H9 (cell line): ENCODE data around the gene MYL11. TPM values are rescaled to one million over a fixed set of nuclear protein-coding genes. Genes with fewer than 3 reads are reported as not detected.

ENCODE experiments used
- DNase-seq: peaks from one replicate; pipeline ENCODE4 v3.0.0-alpha.2; 2017
- H2AFZ ChIP-seq: one replicate; pipeline ENCODE4 v1.6.1; 2013; ENCODE audit warnings: mild to moderate bottlenecking, low read length, control low read depth, moderate library complexity
- H2AK5ac ChIP-seq: 2 replicates; pipeline ENCODE4 v1.6.1; 2013; ENCODE audit warnings: low read length, control low read depth, mixed read lengths; ENCODE audit not compliant: insufficient read length
- H2BK120ac ChIP-seq: one replicate; pipeline ENCODE4 v1.6.1; 2013; ENCODE audit warnings: low read depth, mild to moderate bottlenecking, low read length, control low read depth, inconsistent platforms; ENCODE audit not compliant: poor library complexity, severe bottlenecking
- H2BK12ac ChIP-seq: 2 replicates; pipeline ENCODE4 v1.6.1; 2013; ENCODE audit warnings: low read length, control low read depth, mixed read lengths, low read depth; ENCODE audit not compliant: insufficient read length
- H2BK15ac ChIP-seq: 2 replicates; pipeline ENCODE4 v1.6.1; 2013; ENCODE audit warnings: low read depth, low read length, control low read depth
- H2BK20ac ChIP-seq: one replicate; pipeline ENCODE4 v1.6.1; 2013; ENCODE audit warnings: low read depth, mild to moderate bottlenecking, low read length, control low read depth, inconsistent platforms; ENCODE audit not compliant: poor library complexity, severe bottlenecking
- H2BK5ac ChIP-seq: 2 replicates; pipeline ENCODE4 v1.6.1; 2013; ENCODE audit warnings: low read length, control low read depth, mixed read lengths; ENCODE audit not compliant: insufficient read length
- H3K14ac ChIP-seq: 2 replicates; pipeline ENCODE4 v1.6.1; 2013; ENCODE audit warnings: low read length, control low read depth; ENCODE audit not compliant: insufficient read depth
- H3K18ac ChIP-seq: 2 replicates; pipeline ENCODE4 v1.6.1; 2013; ENCODE audit warnings: low read depth, mild to moderate bottlenecking, mixed read lengths, low read length, control low read depth; ENCODE audit not compliant: insufficient read length
- H3K23ac ChIP-seq: 2 replicates; pipeline ENCODE4 v1.6.1; 2013; ENCODE audit warnings: low read length, control low read depth, mixed read lengths, low read depth; ENCODE audit not compliant: insufficient read length
- H3K23me2 ChIP-seq: 2 replicates; pipeline ENCODE4 v1.6.1; 2013; ENCODE audit warnings: low read depth, mild to moderate bottlenecking, mixed read lengths, low read length, control low read depth; ENCODE audit not compliant: insufficient read length, poor library complexity, severe bottlenecking
- H3K27ac ChIP-seq: 2 replicates; pipeline ENCODE4 v1.5.1; 2013; ENCODE audit warnings: low read length, control low read depth, mixed read lengths, low read depth; ENCODE audit not compliant: insufficient read length
- H3K27me3 ChIP-seq: 2 replicates; pipeline ENCODE4 v1.6.1; 2013; ENCODE audit warnings: low read length, control low read depth, inconsistent platforms; ENCODE audit not compliant: insufficient read depth
- H3K4ac ChIP-seq: 2 replicates; pipeline ENCODE4 v1.6.1; 2013; ENCODE audit warnings: low read depth, mild to moderate bottlenecking, control low read depth, inconsistent platforms, low read length, moderate library complexity
- H3K4me1 ChIP-seq: 2 replicates; pipeline ENCODE4 v1.6.1; 2013; ENCODE audit warnings: low read length, control low read depth, inconsistent platforms; ENCODE audit not compliant: insufficient read depth
- H3K4me2 ChIP-seq: 2 replicates; pipeline ENCODE4 v1.6.1; 2013; ENCODE audit warnings: low read length, control low read depth, mixed read lengths; ENCODE audit not compliant: insufficient read length, insufficient read depth
- H3K56ac ChIP-seq: 2 replicates; pipeline ENCODE4 v1.6.1; 2013; ENCODE audit warnings: low read depth, mild to moderate bottlenecking, mixed read lengths, low read length, control low read depth; ENCODE audit not compliant: insufficient read length
- H3K79me1 ChIP-seq: 2 replicates; pipeline ENCODE4 v1.6.1; 2013; ENCODE audit warnings: low read depth, mild to moderate bottlenecking, moderate library complexity, low read length, control low read depth, inconsistent platforms; ENCODE audit not compliant: insufficient read depth, poor library complexity, severe bottlenecking
- H3K79me2 ChIP-seq: 2 replicates; pipeline ENCODE4 v1.6.1; 2013; ENCODE audit warnings: low read length, control low read depth, inconsistent platforms; ENCODE audit not compliant: insufficient read depth
- H3K9ac ChIP-seq: 2 replicates; pipeline ENCODE4 v1.6.1; 2013; ENCODE audit warnings: low read length, control low read depth, mixed read lengths; ENCODE audit not compliant: insufficient read length; ENCODE audit errors: extremely low read depth
- H3K9me3 ChIP-seq: one replicate; pipeline ENCODE4 v1.6.1; 2013; ENCODE audit warnings: low read depth, low read length, inconsistent platforms; ENCODE audit not compliant: control insufficient read depth
- H3T11ph ChIP-seq: one replicate; pipeline ENCODE4 v1.6.1; 2013; ENCODE audit warnings: mild to moderate bottlenecking, low read length, control low read depth, inconsistent platforms
- H4K20me1 ChIP-seq: one replicate; pipeline ENCODE4 v1.6.1; 2013; ENCODE audit not compliant: control insufficient read depth, insufficient read length, insufficient read depth
- H4K5ac ChIP-seq: 2 replicates; pipeline ENCODE4 v1.6.1; 2013; ENCODE audit warnings: low read depth, mild to moderate bottlenecking, mixed read lengths, low read length, control low read depth; ENCODE audit not compliant: insufficient read length
- H4K8ac ChIP-seq: replicated peaks from 2 replicates; pipeline ENCODE4 v1.6.1; 2013; ENCODE audit warnings: low read length, control low read depth, mixed read lengths, low read depth; ENCODE audit not compliant: insufficient read length
- H4K91ac ChIP-seq: 2 replicates; pipeline ENCODE4 v1.6.1; 2013; ENCODE audit warnings: low read depth, mild to moderate bottlenecking, moderate library complexity, mixed read lengths, low read length, control low read depth; ENCODE audit not compliant: insufficient read length
- H3K27ac Mint-ChIP-seq, 3 experiments: 2 replicates in 2 of 3; 3 replicates in 1 of 3; pipeline ENCODE4 v1.8.0; 2020 to 2021; ENCODE audit warnings: mixed read lengths in 3 of 3, mild to moderate bottlenecking in 1 of 3, moderate library complexity in 1 of 3
- H3K27me3 Mint-ChIP-seq: 2 replicates; pipeline ENCODE4 v1.8.0; 2021; ENCODE audit warnings: low read depth, mild to moderate bottlenecking, moderate library complexity, mixed read lengths
- H3K36me3 Mint-ChIP-seq, 3 experiments: 2 replicates in 2 of 3; 3 replicates in 1 of 3; pipeline ENCODE4 v1.8.0; 2020 to 2021; ENCODE audit warnings: low read depth in 3 of 3, mixed read lengths in 3 of 3; ENCODE audit not compliant: insufficient read depth in 1 of 3
- H3K4me1 Mint-ChIP-seq, 2 experiments: 2 replicates each; pipeline ENCODE4 v1.8.0; 2020; ENCODE audit warnings: mixed read lengths in 2 of 2
- H3K4me3 Mint-ChIP-seq, 2 experiments: 2 replicates in 1 of 2; 3 replicates in 1 of 2; pipeline ENCODE4 v1.8.0; 2020 to 2021; ENCODE audit warnings: mild to moderate bottlenecking in 2 of 2, mixed read lengths in 2 of 2, moderate library complexity in 1 of 2
- H3K9me3 Mint-ChIP-seq, 2 experiments: 2 replicates in 1 of 2; 3 replicates in 1 of 2; pipeline ENCODE4 v1.8.0; 2020; ENCODE audit warnings: mild to moderate bottlenecking in 2 of 2, mixed read lengths in 2 of 2, moderate library complexity in 1 of 2
- CTCF ChIP-seq: fragments of 200-600 bp; sonication (generic); conservative IDR thresholded peaks from 3 replicates; pipeline ENCODE4 v1.8.0; 2021; ENCODE audit warnings: antibody characterized with exemption, mild to moderate bottlenecking
- WGBS: extraction: QIAGEN DNeasy Blood & Tissue Kit; methylation state at CpG from one replicate; pipeline ENCODE4 v1.1.7; 2013; ENCODE audit warnings: missing lambda C conversion rate, low lambda C conversion rate, mixed read lengths; ENCODE audit not compliant: insufficient read length; ENCODE audit errors: extremely low coverage; 5-methylcytosine and 5-hydroxymethylcytosine counted together
- total RNA-seq: library from RNA; stranded (reverse); gene quantifications from 2 replicates; pipeline ENCODE4 v1.2.1, GENCODE V29; 2021

Gene MYL11
- total RNA-seq, 1 experiment from 2014 or later, result 0.70 TPM

GRCh38 chr16:30354423-30355143, 20.0 kb upstream of the MYL11 start:
- Histone ChIP-seq H3K9ac (peak overlapping the region; percentile 94), H3K27ac (peak overlapping the region; percentile 97), H4K5ac (no peak overlapping the region), H2AFZ (no peak overlapping the region), H2BK15ac (no peak overlapping the region), H2AK5ac (no peak overlapping the region), H3K4me2 (peak overlapping the region; percentile 96), H3K27me3 (no peaks in the 10 kb centered on the region), H3K4me1 (no peaks in the 10 kb centered on the region), H4K91ac (no peak overlapping the region), H2BK5ac (no peak overlapping the region), H3T11ph (no peak overlapping the region), H3K23me2 (peaks cover 13% of the 10 kb centered on the region), H2BK12ac (no peak overlapping the region), H3K14ac (peak overlapping the region; percentile 95), H3K23ac (no peak overlapping the region), H3K4ac (peak overlapping the region; percentile 46; the same call in 1 of the 2 replicates), H3K56ac (no peak overlapping the region), H3K79me1 (peaks cover 8% of the 10 kb centered on the region), H4K8ac (no peak overlapping the region), H3K79me2 (peaks cover 3% of the 10 kb centered on the region; the same call in 1 of the 2 replicates), H2BK120ac (peak overlapping the region; percentile 75), H2BK20ac (no peak overlapping the region), H4K20me1 (no peaks in the 10 kb centered on the region), H3K9me3 (no peaks in the 10 kb centered on the region), H3K18ac (peak overlapping the region; percentile 88)
- Mint-ChIP-seq H3K4me1 (peaks cover 19 to 27% of the 10 kb centered on the region in 2 experiments), H3K9me3 (no peaks in the 10 kb centered on the region), H3K27ac (peak overlapping the region; percentile 99), H3K36me3 (peaks cover 27 to 71% (median 63%) of the 10 kb centered on the region in 3 experiments; a peak in 6 of 7 replicates), H3K27me3 (no peaks in the 10 kb centered on the region; the same call in 1 of the 2 replicates), H3K4me3 (peak overlapping the region; percentile 95 to 98)
- TF ChIP-seq CTCF, result no peak
- WGBS, result no CpG with 5 or more reads among the region's 36 CpGs
- no peak for DNase-seq
